Tibial nerve (tissue), 4 donors: Measurements from ENCODE around the gene ZBTB39.
"Not testable (repeated sequence)": the region's sequence is repeated elsewhere in the genome, so short reads cannot be mapped to it uniquely, and the experiment has no call there.

Experiments used
- EP300 ChIP-seq, 2 donors: sonication (generic); formaldehyde crosslinking; IDR thresholded peaks; one replicate each; pipeline ENCODE4 v1.6.1; 2017; ENCODE audit warnings: antibody characterized with exemption in 2 of 2, mild to moderate bottlenecking in 1 of 2
- TF ChIP-seq, protein P1 (sequence below), 5 experiments: fragments of 200-600 bp in 3 of 5; fragments of 450-650 bp in 2 of 5; sonication (generic) in 3 of 5; IDR thresholded peaks; one replicate each; pipeline ENCODE4 v1.5.1; 2016 to 2019; ENCODE audit warnings: antibody characterized with exemption in 5 of 5, mild to moderate bottlenecking in 3 of 5, moderate library complexity in 2 of 5

DNA sequence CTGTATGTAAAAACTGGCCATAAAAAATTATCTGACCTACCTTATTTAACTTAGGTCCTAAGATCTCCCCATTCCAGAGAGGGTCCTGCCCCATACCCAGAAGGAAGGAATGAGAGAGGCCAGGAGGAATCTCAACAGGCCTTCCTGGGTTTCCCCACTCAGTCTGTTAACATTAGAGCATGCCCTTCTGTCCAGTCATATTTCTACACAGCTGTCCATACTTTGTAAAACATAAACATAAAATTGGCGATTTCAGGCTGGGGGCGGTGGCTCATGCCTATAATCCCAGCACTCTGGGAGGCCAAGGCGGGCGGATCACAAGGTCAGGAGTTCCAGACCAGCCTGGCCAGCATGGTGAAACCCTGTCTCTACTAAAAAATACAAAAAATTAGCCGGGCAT lies 16.0 kb upstream of the ZBTB39 start:
- TF ChIP-seq EP300 (IDR thresholded peaks at IDR 0.05), result not testable (repeated sequence)
- TF ChIP-seq, protein P1, sequence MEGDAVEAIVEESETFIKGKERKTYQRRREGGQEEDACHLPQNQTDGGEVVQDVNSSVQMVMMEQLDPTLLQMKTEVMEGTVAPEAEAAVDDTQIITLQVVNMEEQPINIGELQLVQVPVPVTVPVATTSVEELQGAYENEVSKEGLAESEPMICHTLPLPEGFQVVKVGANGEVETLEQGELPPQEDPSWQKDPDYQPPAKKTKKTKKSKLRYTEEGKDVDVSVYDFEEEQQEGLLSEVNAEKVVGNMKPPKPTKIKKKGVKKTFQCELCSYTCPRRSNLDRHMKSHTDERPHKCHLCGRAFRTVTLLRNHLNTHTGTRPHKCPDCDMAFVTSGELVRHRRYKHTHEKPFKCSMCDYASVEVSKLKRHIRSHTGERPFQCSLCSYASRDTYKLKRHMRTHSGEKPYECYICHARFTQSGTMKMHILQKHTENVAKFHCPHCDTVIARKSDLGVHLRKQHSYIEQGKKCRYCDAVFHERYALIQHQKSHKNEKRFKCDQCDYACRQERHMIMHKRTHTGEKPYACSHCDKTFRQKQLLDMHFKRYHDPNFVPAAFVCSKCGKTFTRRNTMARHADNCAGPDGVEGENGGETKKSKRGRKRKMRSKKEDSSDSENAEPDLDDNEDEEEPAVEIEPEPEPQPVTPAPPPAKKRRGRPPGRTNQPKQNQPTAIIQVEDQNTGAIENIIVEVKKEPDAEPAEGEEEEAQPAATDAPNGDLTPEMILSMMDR (IDR thresholded peaks at IDR 0.05), result not testable (repeated sequence)
